ENCODE measurements around the gene CASS4. TPM values are rescaled to one million over a fixed set of nuclear protein-coding genes. Genes with fewer than 3 reads are reported as not detected.

CASS4 gene
- total RNA-seq, 1 experiment from 2014 or later: 0.15 TPM

GRCh38 chr20:56445130-56445529 is 33.1 kb downstream of the CASS4 start:
- Histone ChIP-seq H3K27ac (ENCODE audit: low read length) (no peak overlapping the region), H3K27me3 (ENCODE audit: control insufficient read depth, insufficient read depth, low read length) (no peaks in the 10 kb centered on the region), H3K9me3 (ENCODE audit: control insufficient read depth, insufficient read depth, low read depth, low read length) (no peaks in the 10 kb centered on the region), H3K4me3 (ENCODE audit: low read depth in 2 of 2, low read length in 2 of 2) (no peak overlapping the region), H3K4me1 (ENCODE audit: control insufficient read depth, insufficient read depth, low read length) (no peaks in the 10 kb centered on the region), H3K36me3 (ENCODE audit: control insufficient read depth, insufficient read depth, low read length) (no peaks in the 10 kb centered on the region)
- ATAC-seq: no peak
- TF ChIP-seq, protein P1, sequence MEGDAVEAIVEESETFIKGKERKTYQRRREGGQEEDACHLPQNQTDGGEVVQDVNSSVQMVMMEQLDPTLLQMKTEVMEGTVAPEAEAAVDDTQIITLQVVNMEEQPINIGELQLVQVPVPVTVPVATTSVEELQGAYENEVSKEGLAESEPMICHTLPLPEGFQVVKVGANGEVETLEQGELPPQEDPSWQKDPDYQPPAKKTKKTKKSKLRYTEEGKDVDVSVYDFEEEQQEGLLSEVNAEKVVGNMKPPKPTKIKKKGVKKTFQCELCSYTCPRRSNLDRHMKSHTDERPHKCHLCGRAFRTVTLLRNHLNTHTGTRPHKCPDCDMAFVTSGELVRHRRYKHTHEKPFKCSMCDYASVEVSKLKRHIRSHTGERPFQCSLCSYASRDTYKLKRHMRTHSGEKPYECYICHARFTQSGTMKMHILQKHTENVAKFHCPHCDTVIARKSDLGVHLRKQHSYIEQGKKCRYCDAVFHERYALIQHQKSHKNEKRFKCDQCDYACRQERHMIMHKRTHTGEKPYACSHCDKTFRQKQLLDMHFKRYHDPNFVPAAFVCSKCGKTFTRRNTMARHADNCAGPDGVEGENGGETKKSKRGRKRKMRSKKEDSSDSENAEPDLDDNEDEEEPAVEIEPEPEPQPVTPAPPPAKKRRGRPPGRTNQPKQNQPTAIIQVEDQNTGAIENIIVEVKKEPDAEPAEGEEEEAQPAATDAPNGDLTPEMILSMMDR (IDR thresholded peaks at IDR 0.05): no peak
- no peak for TF ChIP-seq SIN3A (IDR thresholded peaks at IDR 0.05; ENCODE audit: borderline replicate concordance, insufficient read depth, low read depth, low read length)
- no peak for TF ChIP-seq TCF7L2 (IDR thresholded peaks at IDR 0.05; ENCODE audit: low read depth, low read length)
- BruUV-seq (replicated peaks): no TSS peak
- in situ Hi-C loops (cut with HindIII; ENCODE audit: low pct_unique_long_range_greater_than_20kb, low sequenced_read_pairs) (no loop called here), intact Hi-C loops (cut with micrococcal nuclease; ENCODE audit: unreplicated experiment) (no loop called here)
- DNase-seq (ENCODE audit: low read depth, low spot score): no peak
- ChIA-PET CTCF (no interaction called here), POLR2A (no interaction called here)

DNA sequence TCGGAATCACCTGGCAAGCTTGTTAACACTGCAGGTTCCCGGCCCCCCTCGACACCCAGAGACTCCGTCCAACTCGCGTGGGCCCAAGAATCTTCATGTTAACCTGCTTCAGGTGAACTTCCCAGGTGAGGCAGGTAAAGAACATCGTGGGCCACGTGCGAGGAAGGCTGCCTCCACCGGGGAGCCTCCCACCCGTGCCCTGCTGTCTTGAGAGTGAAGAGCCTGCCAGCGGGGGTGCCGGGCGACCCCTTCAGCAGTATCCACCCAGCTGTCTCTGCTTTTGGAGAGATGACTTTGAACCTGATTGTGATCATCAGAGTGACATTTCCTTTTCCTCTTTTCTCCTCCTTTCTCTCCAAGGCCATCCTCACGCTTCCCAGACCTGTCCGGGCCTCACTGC is 33.5 kb downstream of the CASS4 start:
- in situ Hi-C loops (cut with HindIII; ENCODE audit: low pct_unique_long_range_greater_than_20kb, low sequenced_read_pairs): no loop called here
- ChIA-PET CTCF (no interaction called here), POLR2A (no interaction called here)
- BruUV-seq (replicated peaks): no TSS peak
- H3K9me3 ChIP-seq (ENCODE audit: control insufficient read depth, insufficient read depth, low read depth, low read length): no peaks in the 10 kb centered on the region
- H3K27ac ChIP-seq (ENCODE audit: low read length): no peak overlapping the region
- H3K27me3 ChIP-seq (ENCODE audit: control insufficient read depth, insufficient read depth, low read length): no peaks in the 10 kb centered on the region
- no peak for DNase-seq (ENCODE audit: low read depth, low spot score)
- no peak overlapping the region for H3K4me3 ChIP-seq (ENCODE audit: low read depth in 2 of 2, low read length in 2 of 2)
- ATAC-seq: no peak
- H3K36me3 ChIP-seq (ENCODE audit: control insufficient read depth, insufficient read depth, low read length): no peaks in the 10 kb centered on the region
- TF ChIP-seq, protein P2, sequence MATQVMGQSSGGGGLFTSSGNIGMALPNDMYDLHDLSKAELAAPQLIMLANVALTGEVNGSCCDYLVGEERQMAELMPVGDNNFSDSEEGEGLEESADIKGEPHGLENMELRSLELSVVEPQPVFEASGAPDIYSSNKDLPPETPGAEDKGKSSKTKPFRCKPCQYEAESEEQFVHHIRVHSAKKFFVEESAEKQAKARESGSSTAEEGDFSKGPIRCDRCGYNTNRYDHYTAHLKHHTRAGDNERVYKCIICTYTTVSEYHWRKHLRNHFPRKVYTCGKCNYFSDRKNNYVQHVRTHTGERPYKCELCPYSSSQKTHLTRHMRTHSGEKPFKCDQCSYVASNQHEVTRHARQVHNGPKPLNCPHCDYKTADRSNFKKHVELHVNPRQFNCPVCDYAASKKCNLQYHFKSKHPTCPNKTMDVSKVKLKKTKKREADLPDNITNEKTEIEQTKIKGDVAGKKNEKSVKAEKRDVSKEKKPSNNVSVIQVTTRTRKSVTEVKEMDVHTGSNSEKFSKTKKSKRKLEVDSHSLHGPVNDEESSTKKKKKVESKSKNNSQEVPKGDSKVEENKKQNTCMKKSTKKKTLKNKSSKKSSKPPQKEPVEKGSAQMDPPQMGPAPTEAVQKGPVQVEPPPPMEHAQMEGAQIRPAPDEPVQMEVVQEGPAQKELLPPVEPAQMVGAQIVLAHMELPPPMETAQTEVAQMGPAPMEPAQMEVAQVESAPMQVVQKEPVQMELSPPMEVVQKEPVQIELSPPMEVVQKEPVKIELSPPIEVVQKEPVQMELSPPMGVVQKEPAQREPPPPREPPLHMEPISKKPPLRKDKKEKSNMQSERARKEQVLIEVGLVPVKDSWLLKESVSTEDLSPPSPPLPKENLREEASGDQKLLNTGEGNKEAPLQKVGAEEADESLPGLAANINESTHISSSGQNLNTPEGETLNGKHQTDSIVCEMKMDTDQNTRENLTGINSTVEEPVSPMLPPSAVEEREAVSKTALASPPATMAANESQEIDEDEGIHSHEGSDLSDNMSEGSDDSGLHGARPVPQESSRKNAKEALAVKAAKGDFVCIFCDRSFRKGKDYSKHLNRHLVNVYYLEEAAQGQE (IDR thresholded peaks at IDR 0.05; ENCODE audit: insufficient read depth in 1 of 2, low read depth in 2 of 2, low read length in 1 of 2): no peak
- no peak for TF ChIP-seq POLR2AphosphoS5 (IDR thresholded peaks at IDR 0.05; ENCODE audit: low read depth, low read length)
- TF ChIP-seq SIN3A (IDR thresholded peaks at IDR 0.05; ENCODE audit: borderline replicate concordance, insufficient read depth, low read depth, low read length): no peak
- TF ChIP-seq, protein P1 (IDR thresholded peaks at IDR 0.05): no peak
- no peak for TF ChIP-seq TCF7L2 (IDR thresholded peaks at IDR 0.05; ENCODE audit: low read depth, low read length)
- intact Hi-C loops (cut with micrococcal nuclease; ENCODE audit: unreplicated experiment): no loop called here
- no peaks in the 10 kb centered on the region for H3K4me1 ChIP-seq (ENCODE audit: control insufficient read depth, insufficient read depth, low read length)

All from Panc1 (cell line).